ENCODE data around the gene NFIA. TPM values are rescaled to one million over a fixed set of nuclear protein-coding genes. Genes with fewer than 3 reads are reported as not detected.

Gene NFIA
- total and polyA plus RNA-seq, 9 of the 15 experiments (the other 6 are each of a cell fraction or from before 2014, with no cell fraction given): 5.3 to 24.9 (median 9.8) TPM

DNA sequence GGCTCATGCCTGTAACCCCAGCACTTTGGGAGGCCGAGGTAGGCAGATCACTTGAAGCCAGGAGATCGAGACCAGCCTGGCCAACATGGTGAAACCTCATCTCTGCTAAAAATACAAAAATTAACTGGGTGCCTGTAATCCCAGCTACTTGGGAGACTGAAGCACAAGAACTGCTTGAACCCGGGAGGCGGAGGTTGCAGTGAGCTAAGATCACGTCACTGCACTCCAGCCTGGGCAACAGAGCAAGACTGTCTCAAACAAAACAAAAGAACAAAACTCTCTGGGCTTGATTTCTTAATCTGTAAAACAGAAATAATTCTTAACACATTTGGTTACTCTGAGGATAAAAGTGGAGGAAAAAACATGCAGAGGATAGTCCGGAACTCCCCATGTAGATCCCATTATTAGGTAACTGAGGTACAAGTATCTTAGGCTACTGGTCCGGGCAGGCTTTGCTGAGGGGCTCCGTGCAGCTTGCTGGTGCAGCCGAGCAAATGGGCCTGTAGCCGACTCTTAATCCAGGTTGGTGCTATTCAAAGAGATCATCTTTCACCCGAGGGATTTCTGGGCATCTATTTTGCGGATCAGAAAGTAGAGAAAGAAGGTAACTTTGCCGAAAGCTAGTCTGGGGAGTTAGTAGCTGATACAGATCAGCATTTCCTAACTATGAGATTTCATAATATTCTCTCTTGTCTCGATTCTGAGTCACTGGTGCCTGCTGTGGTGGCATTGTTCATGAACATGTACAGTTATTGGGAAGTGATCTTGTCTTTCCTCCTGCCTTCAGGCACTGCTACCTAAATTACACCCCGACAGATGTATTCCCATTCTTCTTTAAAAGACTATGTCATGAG lies 56.8 kb downstream of the NFIA start (continued):
- peak; percentile 47; the same call in 1 of the 2 replicates for TF ChIP-seq CEBPG (CRISPR knock-in tag; IDR thresholded peaks at IDR 0.05)
- TF ChIP-seq CEBPG (tag; conservative IDR thresholded peaks at IDR 0.05 in 1 of 2, IDR thresholded peaks at IDR 0.05 in 1 of 2): peak; percentile 72 to 77
- TF ChIP-seq, protein P1, sequence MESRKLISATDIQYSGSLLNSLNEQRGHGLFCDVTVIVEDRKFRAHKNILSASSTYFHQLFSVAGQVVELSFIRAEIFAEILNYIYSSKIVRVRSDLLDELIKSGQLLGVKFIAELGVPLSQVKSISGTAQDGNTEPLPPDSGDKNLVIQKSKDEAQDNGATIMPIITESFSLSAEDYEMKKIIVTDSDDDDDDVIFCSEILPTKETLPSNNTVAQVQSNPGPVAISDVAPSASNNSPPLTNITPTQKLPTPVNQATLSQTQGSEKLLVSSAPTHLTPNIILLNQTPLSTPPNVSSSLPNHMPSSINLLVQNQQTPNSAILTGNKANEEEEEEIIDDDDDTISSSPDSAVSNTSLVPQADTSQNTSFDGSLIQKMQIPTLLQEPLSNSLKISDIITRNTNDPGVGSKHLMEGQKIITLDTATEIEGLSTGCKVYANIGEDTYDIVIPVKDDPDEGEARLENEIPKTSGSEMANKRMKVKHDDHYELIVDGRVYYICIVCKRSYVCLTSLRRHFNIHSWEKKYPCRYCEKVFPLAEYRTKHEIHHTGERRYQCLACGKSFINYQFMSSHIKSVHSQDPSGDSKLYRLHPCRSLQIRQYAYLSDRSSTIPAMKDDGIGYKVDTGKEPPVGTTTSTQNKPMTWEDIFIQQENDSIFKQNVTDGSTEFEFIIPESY (CRISPR knock-in tag; IDR thresholded peaks at IDR 0.05): no peak
- TF ChIP-seq KDM5B (IDR thresholded peaks at IDR 0.05; ENCODE audit: insufficient replicate concordance, low read depth, low read length): no peak
- no peak for TF ChIP-seq NCOA4 (IDR thresholded peaks at IDR 0.05; ENCODE audit: partially characterized antibody)
- no peak for TF ChIP-seq ZNF311 (CRISPR knock-in tag; IDR thresholded peaks at IDR 0.05)
- no peak for TF ChIP-seq DLX4 (CRISPR knock-in tag; IDR thresholded peaks at IDR 0.05)
- TF ChIP-seq MYBL2 (IDR thresholded peaks at IDR 0.05; ENCODE audit: low read depth): no peak
- no peak for TF ChIP-seq MYBL2 (CRISPR knock-in tag; IDR thresholded peaks at IDR 0.05; ENCODE audit: borderline replicate concordance)
- TF ChIP-seq TRIM24 (IDR thresholded peaks at IDR 0.05): peak; percentile 65 to 74; a peak in 3 of 4 replicates
- TF ChIP-seq SETDB1 (IDR thresholded peaks at IDR 0.05; ENCODE audit: low read length): no peak
- no peak for TF ChIP-seq ZNF140 (CRISPR knock-in tag; IDR thresholded peaks at IDR 0.05)
- TF ChIP-seq ZNF57 (CRISPR knock-in tag; IDR thresholded peaks at IDR 0.05): no peak
- TF ChIP-seq E2F1 (CRISPR knock-in tag; IDR thresholded peaks at IDR 0.05): no peak
- TF ChIP-seq, protein P2, sequence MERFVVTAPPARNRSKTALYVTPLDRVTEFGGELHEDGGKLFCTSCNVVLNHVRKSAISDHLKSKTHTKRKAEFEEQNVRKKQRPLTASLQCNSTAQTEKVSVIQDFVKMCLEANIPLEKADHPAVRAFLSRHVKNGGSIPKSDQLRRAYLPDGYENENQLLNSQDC (CRISPR knock-in tag; IDR thresholded peaks at IDR 0.05): no peak
- no peak for TF ChIP-seq E2F4 (CRISPR knock-in tag; IDR thresholded peaks at IDR 0.05; ENCODE audit: low read depth)
- TF ChIP-seq THRB (CRISPR knock-in tag; conservative IDR thresholded peaks at IDR 0.05): no peak
- no peak for TF ChIP-seq HNRNPH1 (optimal IDR thresholded peaks at IDR 0.05; ENCODE audit: low read depth, low read length)
- TF ChIP-seq SMARCA4 (IDR thresholded peaks at IDR 0.05): peak; percentile 39; the same call in 1 of the 2 replicates
- TF ChIP-seq CXXC5 (CRISPR knock-in tag; IDR thresholded peaks at IDR 0.05): no peak
- TF ChIP-seq RBM15 (IDR thresholded peaks at IDR 0.05; ENCODE audit: insufficient read depth, low read length): no peak
